Transverse colon (tissue), 4 donors: ENCODE results near the gene DENND11. TPM values are rescaled to one million over a fixed set of nuclear protein-coding genes. Genes with fewer than 3 reads are reported as not detected.

ENCODE experiments used
- DNase-seq: peaks from one replicate; pipeline ENCODE4 v3.0.0-alpha.2; 2019
- H3K27ac ChIP-seq, 4 donors: fragments of 200-600 bp; sonication (generic); 2 replicates each; pipeline ENCODE4 v1.5.1; 2016 to 2018; ENCODE audit warnings: inconsistent platforms in 4 of 4
- H3K27me3 ChIP-seq: fragments of 200-600 bp; sonication (generic); 2 replicates; pipeline ENCODE4 v1.5.1; 2017; ENCODE audit warnings: inconsistent platforms
- H3K36me3 ChIP-seq, 4 donors: fragments of 200-600 bp; sonication (generic); 2 replicates each; pipeline ENCODE4 v1.5.1; 2017 to 2019; ENCODE audit warnings: inconsistent platforms in 4 of 4
- H3K4me1 ChIP-seq, 4 donors: fragments of 200-600 bp; sonication (generic); 2 replicates each; pipeline ENCODE4 v1.5.1; 2017 to 2020; ENCODE audit warnings: inconsistent platforms in 4 of 4
- H3K4me3 ChIP-seq, 4 donors: fragments of 200-600 bp; sonication (generic); 1 replicate in 1 of 4; 2 replicates in 3 of 4; pipeline versions ENCODE4 v1.5.1 to v1.6.1; 2017 to 2019; ENCODE audit warnings: inconsistent platforms in 4 of 4
- H3K9me3 ChIP-seq, 2 donors: fragments of 200-600 bp; sonication (generic); 2 replicates each; pipeline ENCODE4 v1.5.1; 2017 to 2019; ENCODE audit warnings: inconsistent platforms in 2 of 2
- CTCF ChIP-seq, 5 experiments: fragments of 200-600 bp in 3 of 5; fragments of 450-650 bp in 2 of 5; sonication (generic) in 3 of 5; IDR thresholded peaks; 1 replicate in 2 of 5; 2 replicates in 3 of 5; pipeline ENCODE4 v1.5.1; 2016 to 2017; ENCODE audit warnings: antibody characterized with exemption in 5 of 5, inconsistent platforms in 3 of 5, mild to moderate bottlenecking in 2 of 5, moderate library complexity in 1 of 5
- EP300 ChIP-seq: sonication (generic); formaldehyde crosslinking; IDR thresholded peaks from one replicate; pipeline ENCODE4 v1.6.1; 2017; ENCODE audit warnings: antibody characterized with exemption, low read depth
- POLR2A ChIP-seq: fragments of 450-650 bp; IDR thresholded peaks from one replicate; pipeline ENCODE4 v1.6.1; 2016; ENCODE audit warnings: antibody characterized with exemption, mild to moderate bottlenecking, moderate library complexity
- POLR2AphosphoS5 ChIP-seq, 3 donors: sonication (generic); formaldehyde crosslinking; IDR thresholded peaks; one replicate each; pipeline ENCODE4 v1.6.1; 2016; ENCODE audit warnings: antibody characterized with exemption in 3 of 3
- WGBS, 2 donors: methylation state at CpG; one replicate each; pipeline ENCODE4 v1.1.5; 2018; ENCODE audit warnings: low coverage in 1 of 2; 5-methylcytosine and 5-hydroxymethylcytosine counted together
- in situ Hi-C, 4 donors: fragments of 200-750 bp; cut with MboI; loops; one replicate each; pipeline versions ENCODE4 v1.15.0 to v1.15.1; 2017; ENCODE audit warnings: low sequenced_read_pairs in 3 of 4, low pct_ligation_motif_present in 1 of 4, low pct_unique_long_range_greater_than_20kb in 1 of 4
- intact Hi-C: fragments of 100-400 bp; cut with DNase I; formaldehyde crosslinking; loops from one replicate; pipeline ENCODE4 v1.15.1; 2023; ENCODE audit warnings: low total_unique reads
- total RNA-seq, 4 donors: library from RNA; depleted of rRNA; stranded (reverse); fragments of >200 nt; gene quantifications; one replicate each; pipeline ENCODE4 v1.1.0, GENCODE V29; 2016

Gene DENND11
- 10 to 100 TPM; 13.1 to 43.8 (median 30.7) TPM for total RNA-seq

GRCh38 chr7:141702047-141702567, at the start of gene DENND11:
Gene DENND11 (minus strand): TSS chr7:141702166. CDS start chr7:141702153, 13 bp downstream.
- in situ Hi-C loops, result no loop called here
- 0% methylated on average over 27 of the region's 62 CpGs; no CpG with 5 or more reads in 1 of the 2 donors for WGBS, 2 donors
- intact Hi-C loops, result no loop called here

GRCh38 chr7:141748396-141748795, 46.4 kb upstream of the DENND11 start:
- Histone ChIP-seq H3K27me3 (no peaks in the 10 kb centered on the region), H3K4me3 (no peak overlapping the region), H3K36me3 (peaks cover 2 to 96% (median 49%) of the 10 kb centered on the region in 4 donors), H3K9me3 (peaks cover 23 to 29% of the 10 kb centered on the region in 2 donors), H3K4me1 (no peaks in the 10 kb centered on the region), H3K27ac (no peak overlapping the region)
- intact Hi-C loops, result no loop called here
- 93 to 100% methylated on average over 2 of the region's 2 CpGs for WGBS, 2 donors
- TF ChIP-seq EP300, result no peak
- TF ChIP-seq POLR2AphosphoS5 (IDR thresholded peaks at IDR 0.05), result no peak
- TF ChIP-seq CTCF (IDR thresholded peaks at IDR 0.05), result no peak
- TF ChIP-seq POLR2A, result no peak
- in situ Hi-C loops, result loop anchor here in 1 of 4 donors (10.0 kb wide), 1 partner anchor 84 kb away; no protein-coding TSS in a partner anchor
- no peak for DNase-seq

More at GRCh38 chr7:141702047-141702567, at the start of gene DENND11:
- H3K4me3 ChIP-seq, result peak within 1 kb of the TSS; percentile 87 to 92 (median 91)
- no peaks in the 10 kb centered on the region for H3K9me3 ChIP-seq
- no peaks in the 10 kb centered on the region for H3K36me3 ChIP-seq
- TF ChIP-seq EP300 (no peak), POLR2AphosphoS5 (IDR thresholded peaks at IDR 0.05) (no peak), POLR2A (no peak), CTCF (IDR thresholded peaks at IDR 0.05) (no peak)
- peaks cover 7 to 64% (median 32%) of the 10 kb centered on the region in 4 donors for H3K4me1 ChIP-seq
- H3K27ac ChIP-seq, result peak within 1 kb of the TSS; percentile 87 to 88 (median 87)
- peak; percentile 53 for DNase-seq
- no peaks in the 10 kb centered on the region for H3K27me3 ChIP-seq

GRCh38 chr7:141744131-141744530, 42.2 kb upstream of the DENND11 start:
- Histone ChIP-seq H3K36me3 (peaks cover 0 to 85% (median 37%) of the 10 kb centered on the region in 4 donors), H3K27me3 (no peaks in the 10 kb centered on the region), H3K4me1 (peaks cover under 1 to 15% (median 6%) of the 10 kb centered on the region in 4 donors), H3K9me3 (no peaks in the 10 kb centered on the region), H3K4me3 (no peak overlapping the region), H3K27ac (no peak overlapping the region)
- intact Hi-C loops (no loop called here), in situ Hi-C loops (loop anchor here in 1 of 4 donors (10.0 kb wide), 1 partner anchor 79 kb away; no protein-coding TSS in a partner anchor)
- no peak for TF ChIP-seq POLR2AphosphoS5 (IDR thresholded peaks at IDR 0.05)
- no peak for TF ChIP-seq EP300
- TF ChIP-seq CTCF (IDR thresholded peaks at IDR 0.05), result no peak
- no peak for TF ChIP-seq POLR2A
- WGBS, 2 donors, result 86 to 100% methylated on average over 1 to 2 of the region's 2 CpGs
- no peak for DNase-seq

GRCh38 chr7:141742229-141742628, 40.3 kb upstream of the DENND11 start:
- no peak for TF ChIP-seq POLR2AphosphoS5 (IDR thresholded peaks at IDR 0.05)
- no peak for TF ChIP-seq EP300
- TF ChIP-seq POLR2A, result no peak
- no peak for TF ChIP-seq CTCF (IDR thresholded peaks at IDR 0.05)
- Histone ChIP-seq H3K27me3 (no peaks in the 10 kb centered on the region), H3K9me3 (no peaks in the 10 kb centered on the region), H3K4me3 (no peak overlapping the region), H3K27ac (no peak overlapping the region), H3K4me1 (peaks cover 8 to 24% (median 13%) of the 10 kb centered on the region in 4 donors), H3K36me3 (peaks cover 0 to 67% (median 28%) of the 10 kb centered on the region in 4 donors)
- DNase-seq, result no peak
- intact Hi-C loops, result no loop called here
- in situ Hi-C loops, result loop anchor here in 1 of 4 donors (10.0 kb wide), 1 partner anchor 77 kb away; no protein-coding TSS in a partner anchor
- WGBS, 2 donors, result 71 to 93% methylated on average over 1 of the region's 1 CpG
